NCI-H2107 treated with DMSO at 0.1 percent for 48 hours (cell line): ENCODE results near the gene FXYD4.
"Not testable (repeated sequence)": the region's sequence is repeated elsewhere in the genome, so short reads cannot be mapped to it uniquely, and the experiment has no call there.

ENCODE experiments used
- DNase-seq: peaks from one replicate; lab custom pipeline; 2025; ENCODE audit not compliant: unreplicated experiment; lab: John Stamatoyannopoulos, UW

Gene FXYD4

GRCh38 chr10:43374194-43374593 lies 2.8 kb downstream of the FXYD4 start:
- DNase-seq = no peak

- DNase-seq = no peak
These were observed 4.1 kb downstream of the FXYD4 start for GRCh38 chr10:43375401-43376020.

- DNase-seq = no peak
These were observed 4.7 kb downstream of the FXYD4 start for GRCh38 chr10:43376046-43376635.

- no peak for DNase-seq
These were observed 5.5 kb downstream of the FXYD4 start for GRCh38 chr10:43376828-43377423.

GRCh38 chr10:43377424-43377883 lies 6.0 kb downstream of the FXYD4 start:
- no peak for DNase-seq

GRCh38 chr10:43380610-43381222 lies 9.3 kb downstream of the FXYD4 start:
- DNase-seq = peak; percentile 18

GRCh38 chr10:43383204-43383971 lies 12.0 kb downstream of the FXYD4 start:
- DNase-seq = no peak

GRCh38 chr10:43384252-43385221 lies 13.1 kb downstream of the FXYD4 start:
- no peak for DNase-seq

GRCh38 chr10:43385412-43386004 lies 14.1 kb downstream of the FXYD4 start:
- no peak for DNase-seq

GRCh38 chr10:43386549-43386948 lies 15.1 kb downstream of the FXYD4 start:
- no peak for DNase-seq

GRCh38 chr10:43386981-43387677 lies 15.7 kb downstream of the FXYD4 start:
- no peak for DNase-seq

GRCh38 chr10:43387678-43388032 lies 16.2 kb downstream of the FXYD4 start:
- DNase-seq = no peak

GRCh38 chr10:43389867-43390266 lies 18.4 kb downstream of the FXYD4 start:
- DNase-seq = no peak

GRCh38 chr10:43390333-43390732 lies 18.9 kb downstream of the FXYD4 start:
- DNase-seq = no peak

- DNase-seq = no peak
These were observed 19.3 kb downstream of the FXYD4 start for GRCh38 chr10:43390759-43391158.

- DNase-seq = no peak
These were observed 20.1 kb downstream of the FXYD4 start for GRCh38 chr10:43391496-43391895.

- DNase-seq = no peak
These were observed 21.3 kb downstream of the FXYD4 start for GRCh38 chr10:43392748-43393147.

- DNase-seq = not testable (repeated sequence)
These were observed 21.8 kb downstream of the FXYD4 start for GRCh38 chr10:43393186-43393585.

GRCh38 chr10:43393606-43394360 lies 22.3 kb downstream of the FXYD4 start:
- no peak for DNase-seq
